TTC549 (cell line): Measurements from ENCODE around the gene ZNF282.
"Not testable (repeated sequence)": the region's sequence is repeated elsewhere in the genome, so short reads cannot be mapped to it uniquely, and the experiment has no call there.

ENCODE experiments used
- FAIRE-seq: peaks from 2 replicates; lab custom pipeline; 2012; peaks lifted over from hg19 to GRCh38; lab: Jason Lieb, UNC

The ZNF282 gene

DNA sequence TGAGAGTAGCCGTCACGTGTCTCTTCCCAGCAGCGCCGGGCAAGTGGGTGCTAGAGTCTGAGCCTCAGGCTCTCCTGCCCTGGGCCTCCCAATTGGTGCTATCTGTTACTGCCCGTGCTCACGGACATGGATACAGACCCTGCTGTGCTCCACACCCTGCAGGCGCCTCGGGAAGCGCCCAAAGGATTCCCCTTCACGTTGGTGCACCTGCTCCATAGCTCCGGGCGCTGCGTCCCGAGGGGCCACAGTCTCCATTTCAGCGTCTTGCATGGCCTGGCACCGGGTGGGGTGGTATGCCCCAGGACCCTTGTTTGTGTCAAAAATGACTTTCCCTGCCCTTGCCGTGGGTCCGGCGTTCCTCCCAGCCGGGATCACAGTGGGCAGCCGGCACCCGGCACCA is 30.3 kb downstream of the ZNF282 start:
- FAIRE-seq: no peak

DNA sequence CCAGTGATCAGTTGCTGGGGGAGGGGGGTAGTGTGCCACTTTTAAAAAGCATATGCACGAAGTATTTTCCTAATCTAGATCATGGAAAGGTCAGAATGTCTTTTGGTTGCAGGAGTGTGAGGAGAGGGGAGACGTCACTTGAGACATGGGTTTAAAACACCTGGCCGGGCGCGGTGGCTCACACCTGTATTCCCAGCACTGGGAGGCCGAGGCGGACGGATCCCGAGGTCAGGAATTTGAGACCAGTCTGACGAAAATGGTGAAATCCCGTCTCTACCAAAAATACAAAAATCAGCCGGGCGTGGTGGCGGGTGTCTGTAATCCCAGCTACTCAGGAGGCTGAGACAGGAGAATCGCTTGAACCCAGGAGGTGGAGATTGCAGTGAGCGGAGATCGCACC is 31.0 kb downstream of the ZNF282 start:
- FAIRE-seq: not testable (repeated sequence)

DNA sequence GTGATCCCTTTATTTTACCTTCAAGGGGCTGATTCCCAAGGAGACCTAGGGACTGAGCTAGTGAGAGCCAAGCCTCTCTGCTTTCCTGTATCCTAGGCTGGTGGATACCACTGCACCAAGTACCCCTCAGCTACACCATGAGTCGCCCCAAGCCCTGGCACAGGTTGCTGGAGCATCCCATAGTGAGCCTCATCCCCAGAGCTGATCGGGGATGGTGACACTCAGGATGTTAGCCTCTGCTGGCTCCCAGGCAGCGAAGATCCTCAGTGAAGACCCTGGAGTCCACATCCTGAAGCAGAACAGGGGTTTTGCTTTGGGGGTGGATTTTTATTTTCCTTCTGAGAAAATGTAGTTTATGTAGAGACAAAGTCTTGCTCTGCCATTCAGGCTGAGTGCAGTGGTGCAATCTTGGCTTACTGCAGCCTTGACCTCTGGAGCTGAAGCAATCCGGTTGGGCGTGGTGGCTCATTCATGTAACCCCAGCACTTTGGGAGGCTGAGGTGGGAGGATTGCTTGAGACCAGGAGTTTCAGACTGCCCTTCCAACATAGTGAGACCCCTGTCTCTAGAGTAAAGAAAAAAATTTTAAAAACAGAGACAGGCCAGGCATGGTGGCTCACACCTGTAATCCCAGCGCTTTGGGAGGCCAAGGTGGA is 31.6 kb downstream of the ZNF282 start:
- no peak for FAIRE-seq

DNA sequence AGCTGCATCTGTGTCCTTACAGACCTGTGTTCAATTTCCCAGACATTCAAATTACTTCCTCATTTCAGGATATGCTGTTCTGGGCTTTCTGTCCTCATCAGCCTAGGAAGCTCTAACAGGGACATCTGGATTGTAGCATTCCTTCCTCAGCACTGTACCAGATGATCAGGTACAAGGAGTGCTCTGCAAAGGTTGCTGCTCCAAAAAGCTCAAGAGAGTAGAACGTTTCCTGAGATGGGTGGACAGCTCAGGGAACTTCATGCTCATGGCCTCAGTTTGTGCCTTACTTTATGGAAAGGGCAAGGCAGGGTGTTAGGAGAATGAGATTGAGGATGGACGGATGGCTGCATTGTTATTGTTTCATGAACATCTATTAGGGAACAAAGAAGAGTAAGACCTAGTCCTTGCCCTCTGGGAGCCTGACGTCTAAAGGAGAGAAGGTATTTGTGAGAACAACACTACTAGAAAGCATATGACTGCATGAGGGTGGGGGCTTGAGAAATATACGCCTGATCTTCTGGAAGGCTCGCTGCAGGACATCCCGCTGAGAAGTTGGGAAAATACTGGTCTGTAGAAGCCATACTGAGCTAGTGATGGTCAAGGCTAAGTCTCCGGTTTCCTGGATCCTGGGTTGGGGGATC is 33.6 kb downstream of the ZNF282 start:
- no peak for FAIRE-seq

DNA sequence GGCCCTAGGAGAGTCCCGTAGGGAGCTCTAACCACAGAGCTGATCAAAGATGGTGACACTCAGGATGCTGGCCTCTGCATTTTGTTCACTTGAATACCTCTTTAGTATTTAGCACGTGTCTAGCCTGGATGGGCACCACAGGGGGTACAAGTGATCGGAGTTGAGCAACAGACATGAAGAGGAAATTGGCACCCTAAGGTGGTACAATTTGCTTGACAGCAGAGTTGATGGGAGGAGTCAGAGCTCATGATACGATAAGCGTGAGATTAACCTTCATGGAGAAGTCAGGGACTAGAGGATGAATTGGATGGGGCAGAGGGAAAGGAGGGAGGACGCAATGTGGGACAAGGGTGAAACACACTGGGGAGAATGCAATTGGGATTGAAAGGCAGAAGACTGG is 34.2 kb downstream of the ZNF282 start:
- no peak for FAIRE-seq

DNA sequence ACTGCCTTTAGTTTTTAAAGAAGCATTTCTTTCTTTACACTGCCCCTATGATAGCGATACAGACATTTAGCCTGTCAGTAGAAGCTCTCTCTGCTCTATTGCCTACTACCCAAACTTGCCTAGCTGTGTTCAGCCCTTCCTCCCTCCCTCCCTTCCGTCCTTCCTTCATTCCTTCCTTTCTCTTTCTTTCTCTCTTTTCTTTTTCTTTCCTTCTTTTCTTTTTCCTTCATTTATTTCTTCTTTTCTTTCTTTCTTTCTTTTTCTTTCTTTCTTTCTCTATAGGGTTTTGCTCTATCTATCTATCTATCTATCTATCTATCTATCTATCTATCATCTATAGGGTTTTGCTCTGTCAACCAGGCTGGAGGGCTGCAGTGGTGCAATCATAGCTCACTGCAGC is 37.0 kb downstream of the ZNF282 start:
- no peak for FAIRE-seq

DNA sequence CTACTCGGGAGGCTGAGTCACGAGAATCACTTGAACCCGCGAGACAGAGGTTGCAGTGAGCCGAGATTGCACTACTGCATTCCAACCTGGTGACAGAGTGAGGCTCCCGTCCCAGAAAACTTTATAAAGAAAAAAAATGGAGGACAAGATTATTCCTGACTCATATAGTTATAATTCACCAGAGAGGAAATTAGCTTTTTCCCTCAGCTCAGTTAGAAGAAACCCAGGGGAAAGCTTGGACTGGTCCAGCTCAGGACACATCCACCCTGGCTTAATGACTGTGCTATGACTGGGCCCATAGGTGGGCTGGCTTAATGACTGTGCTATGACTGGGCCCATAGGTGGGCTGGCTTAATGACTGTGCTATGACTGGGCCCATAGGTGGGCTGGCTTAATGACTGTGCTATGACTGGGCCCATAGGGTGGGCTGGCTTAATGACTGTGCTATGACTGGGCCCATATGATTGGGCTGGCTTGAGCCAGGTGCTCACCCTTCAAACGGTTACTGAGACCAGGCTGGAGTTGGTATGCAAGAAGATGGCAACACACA is 38.4 kb downstream of the ZNF282 start:
- not testable (repeated sequence) for FAIRE-seq

DNA sequence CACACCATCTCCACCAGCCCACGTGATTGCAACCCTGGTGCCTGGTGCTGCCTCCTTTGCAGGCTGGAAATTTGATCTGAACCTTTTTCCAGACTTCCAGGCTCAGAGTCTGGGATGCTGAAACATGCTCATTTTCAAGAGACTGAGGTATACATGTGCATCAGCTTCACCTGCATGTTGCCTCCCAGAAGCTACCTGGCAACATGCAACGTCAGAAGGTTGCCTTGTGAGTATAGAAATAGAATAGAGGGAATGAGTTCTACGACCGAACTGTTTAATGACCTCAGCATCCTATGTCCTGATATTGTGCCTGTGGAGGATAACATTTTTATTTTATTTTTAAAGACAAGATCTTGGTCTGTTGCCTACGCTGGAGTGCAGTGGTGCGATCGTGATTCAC is 42.2 kb downstream of the ZNF282 start:
- no peak for FAIRE-seq

DNA sequence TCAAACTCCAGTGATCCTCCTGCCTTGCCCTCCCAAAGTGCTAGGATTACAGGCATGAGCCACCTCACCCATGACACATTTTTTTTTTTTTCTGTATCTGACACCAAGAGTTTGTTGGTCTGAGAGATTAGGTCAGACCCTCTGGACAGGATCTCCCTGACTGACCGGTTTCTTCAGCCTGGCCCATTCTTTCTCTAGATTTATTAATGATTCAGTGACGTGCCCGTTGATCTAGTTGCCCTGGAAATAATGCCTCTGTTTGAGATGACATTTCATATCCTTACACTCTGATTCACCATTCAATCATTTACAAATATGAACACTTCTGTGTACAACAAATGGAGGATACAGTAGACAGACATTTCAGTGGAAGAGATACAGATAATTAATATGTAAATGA is 42.7 kb downstream of the ZNF282 start:
- FAIRE-seq: no peak

DNA sequence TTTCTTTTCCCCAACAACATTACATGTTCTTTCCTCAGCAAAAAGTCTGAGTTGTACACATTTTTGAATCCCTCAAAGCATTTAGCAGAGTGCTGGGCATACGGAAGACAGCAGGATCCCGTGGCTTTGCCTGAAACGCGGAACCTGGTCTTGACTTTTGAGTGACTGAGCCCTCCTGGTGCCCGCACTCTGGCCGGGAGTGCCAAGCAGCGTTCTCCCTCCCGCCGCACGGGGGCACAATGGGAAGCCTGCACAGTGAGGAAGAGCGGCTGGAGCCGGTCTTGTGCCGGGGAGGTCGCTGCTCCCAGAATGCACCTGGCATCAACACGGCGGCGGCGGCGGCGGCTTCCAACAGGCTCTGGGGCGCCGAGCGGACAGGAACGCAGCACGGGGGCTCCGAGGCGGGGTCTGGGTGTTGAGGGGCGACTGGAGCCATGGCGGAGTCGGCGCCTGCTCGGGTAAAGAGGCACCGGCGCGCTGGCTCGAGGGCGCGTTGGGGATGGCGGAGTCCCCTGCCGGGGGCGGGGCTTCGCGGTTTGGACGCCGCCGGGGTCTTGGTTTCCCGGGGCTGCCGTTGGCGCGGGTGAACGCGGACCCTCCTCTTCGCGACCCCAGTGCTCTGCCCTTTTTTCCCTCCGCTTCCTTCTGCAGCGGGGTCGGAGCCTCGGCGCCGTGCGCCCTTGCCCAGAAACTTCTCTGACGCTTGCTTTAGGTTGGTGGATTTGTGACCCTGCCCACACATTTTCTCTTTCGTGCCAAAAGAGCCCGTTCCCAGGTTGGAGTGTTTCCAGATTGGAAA is 44.2 kb downstream of the ZNF282 start, which contains the start of gene ZNF212:
Gene ZNF212 (plus strand): TSS at position 307 of the 799 bp plus-strand sequence. CDS start 128 bp downstream, at position 435.
- FAIRE-seq: no peak

DNA sequence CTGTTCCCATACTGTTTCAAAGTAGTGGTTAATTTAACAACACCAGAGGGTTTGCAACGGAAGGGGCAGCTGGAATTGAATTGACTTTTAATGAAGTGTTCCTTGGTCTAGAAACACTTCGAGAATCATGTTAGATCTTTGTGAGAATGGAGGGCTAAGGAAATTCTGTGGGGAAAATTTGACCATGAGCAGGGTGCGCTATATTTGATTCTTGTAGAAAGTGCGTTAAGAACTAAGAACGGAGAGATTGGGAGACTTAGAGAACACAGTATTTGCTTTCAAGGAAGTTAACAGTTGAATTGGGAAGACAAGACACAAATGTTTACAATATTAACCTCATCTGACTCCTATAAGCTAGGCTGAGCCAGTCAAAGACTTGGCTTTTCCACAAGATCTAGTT is 45.3 kb downstream of the ZNF282 start:
- no peak for FAIRE-seq

DNA sequence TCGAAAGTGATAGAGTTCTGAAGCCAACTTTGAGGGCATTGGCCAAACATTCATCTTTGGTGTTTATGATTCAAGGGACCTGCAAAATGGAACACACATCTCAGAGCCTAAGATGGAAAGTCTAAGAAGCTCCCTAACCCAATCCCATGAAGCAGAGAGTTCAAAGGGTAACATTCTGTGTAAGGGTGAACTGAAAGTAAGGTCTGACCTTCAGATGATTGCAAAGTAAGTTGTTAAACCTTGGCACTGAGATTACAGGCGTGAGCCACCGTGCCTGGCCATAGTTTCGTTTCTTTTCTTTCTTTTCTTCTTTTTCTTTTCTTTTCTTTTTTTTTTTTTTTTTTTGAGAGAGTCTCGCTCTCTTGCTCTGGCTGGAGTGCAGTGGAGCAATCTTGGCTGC is 46.4 kb downstream of the ZNF282 start:
- FAIRE-seq: no peak

DNA sequence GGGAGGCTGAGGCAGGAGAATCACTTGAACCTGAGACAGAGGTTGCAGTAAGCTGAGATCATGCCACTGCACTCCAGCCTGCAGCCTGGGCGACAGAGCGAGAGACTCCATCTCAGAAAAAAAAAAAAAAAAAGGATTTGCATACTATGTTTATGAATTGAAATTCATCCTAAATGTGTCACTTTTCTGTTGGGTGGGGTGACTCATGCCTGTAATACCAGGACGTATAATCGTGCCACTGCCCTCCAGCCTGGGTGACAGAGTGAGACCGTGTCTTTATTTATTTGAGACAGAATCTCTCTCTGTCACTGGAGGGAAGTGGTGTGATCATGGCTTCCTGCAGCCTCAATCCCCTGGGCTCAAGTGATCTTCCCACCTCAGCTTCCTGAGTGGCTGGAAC is 49.9 kb downstream of the ZNF282 start:
- no peak for FAIRE-seq

DNA sequence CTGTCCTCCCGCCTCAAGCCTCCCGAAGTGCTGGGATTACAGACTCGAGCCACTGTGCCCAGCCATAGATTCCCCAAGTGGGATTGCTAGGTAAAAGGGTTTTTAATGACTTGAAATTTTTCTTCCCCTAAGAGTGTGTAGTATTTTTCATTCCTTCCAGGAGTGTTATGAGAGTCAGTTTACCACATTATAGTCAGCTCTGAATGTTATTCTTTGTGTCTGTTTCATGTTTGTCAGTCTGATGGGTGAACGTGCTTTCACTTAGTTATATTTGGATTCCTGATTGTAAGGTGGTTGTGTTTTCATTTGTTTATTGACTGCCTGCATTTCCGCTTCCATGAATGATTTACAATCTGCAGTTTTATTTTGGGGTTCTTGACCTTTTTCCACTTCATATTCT is 50.4 kb downstream of the ZNF282 start:
- FAIRE-seq: no peak

DNA sequence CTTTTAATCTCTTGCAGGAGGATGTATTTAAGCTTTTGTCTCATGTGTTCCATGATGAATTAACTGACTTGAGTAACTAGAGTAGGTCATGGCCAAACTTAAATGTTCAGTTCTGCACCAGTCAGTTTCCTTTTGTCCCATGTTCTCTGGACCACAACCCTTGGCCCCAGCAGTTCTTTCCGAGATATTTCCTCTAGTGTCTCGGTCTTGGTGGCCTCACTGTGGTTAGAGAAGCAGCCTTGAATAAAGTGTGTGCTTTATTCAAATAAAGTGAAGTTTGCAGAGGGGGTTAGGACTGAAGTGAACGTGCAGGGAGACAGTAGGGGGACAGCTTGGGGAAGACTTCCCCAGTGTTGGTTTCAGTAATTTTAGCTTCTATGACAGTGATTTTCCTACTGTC is 53.4 kb downstream of the ZNF282 start:
- no peak for FAIRE-seq

DNA sequence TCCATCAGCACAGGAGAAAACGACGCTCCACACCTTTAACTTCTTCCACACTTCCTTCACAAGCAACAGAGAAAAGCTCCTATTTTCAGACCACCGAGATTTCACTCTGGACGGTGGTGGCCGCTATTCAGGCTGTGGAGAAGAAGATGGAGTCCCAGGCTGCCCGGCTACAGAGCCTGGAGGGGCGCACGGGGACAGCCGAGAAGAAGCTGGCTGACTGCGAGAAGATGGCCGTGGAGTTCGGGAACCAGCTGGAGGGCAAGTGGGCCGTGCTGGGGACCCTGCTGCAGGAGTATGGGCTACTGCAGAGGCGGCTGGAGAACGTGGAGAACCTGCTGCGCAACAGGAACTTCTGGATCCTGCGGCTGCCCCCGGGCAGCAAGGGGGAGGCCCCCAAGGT is 54.8 kb downstream of the ZNF282 start:
- FAIRE-seq: not testable (repeated sequence)

DNA sequence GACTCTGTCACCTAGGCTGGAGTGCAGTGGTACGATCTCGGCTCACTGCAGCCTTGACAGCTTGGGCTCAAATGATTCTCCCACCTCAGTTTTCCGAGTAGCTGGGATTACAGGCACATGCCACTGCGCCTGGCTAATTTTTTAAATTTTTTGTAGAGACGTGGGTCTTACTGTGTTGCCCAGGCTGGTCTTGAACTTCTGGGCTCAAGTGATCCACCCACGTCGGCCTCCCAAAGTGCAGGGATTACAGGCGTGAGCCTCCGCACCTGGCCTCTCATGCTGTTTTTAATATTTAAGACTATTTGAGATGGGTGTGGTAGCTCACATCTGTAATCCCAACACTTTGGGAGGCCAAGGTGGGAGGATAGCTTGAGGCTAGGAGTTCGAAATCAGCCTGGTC is 56.2 kb downstream of the ZNF282 start:
- not testable (repeated sequence) for FAIRE-seq

DNA sequence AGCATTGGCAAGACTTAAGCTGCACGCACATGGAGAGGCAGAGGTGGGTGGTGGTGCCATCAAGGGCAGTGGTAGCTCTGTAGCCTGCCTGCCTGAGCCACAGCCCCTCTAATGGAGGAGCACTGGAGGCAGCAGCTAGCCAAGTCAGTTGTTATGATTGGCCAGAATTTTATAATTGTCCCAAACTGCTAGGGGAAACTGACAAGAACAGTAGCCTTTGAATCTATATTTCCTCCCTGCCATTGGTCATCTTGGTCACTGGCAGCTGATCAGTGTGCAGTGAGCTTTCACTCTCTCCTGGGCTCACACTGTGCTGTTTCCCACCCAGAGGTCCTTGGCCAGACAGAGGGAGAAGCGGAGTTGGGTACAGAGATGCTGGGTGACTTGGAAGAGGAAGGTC is 57.0 kb downstream of the ZNF282 start:
- no peak for FAIRE-seq

DNA sequence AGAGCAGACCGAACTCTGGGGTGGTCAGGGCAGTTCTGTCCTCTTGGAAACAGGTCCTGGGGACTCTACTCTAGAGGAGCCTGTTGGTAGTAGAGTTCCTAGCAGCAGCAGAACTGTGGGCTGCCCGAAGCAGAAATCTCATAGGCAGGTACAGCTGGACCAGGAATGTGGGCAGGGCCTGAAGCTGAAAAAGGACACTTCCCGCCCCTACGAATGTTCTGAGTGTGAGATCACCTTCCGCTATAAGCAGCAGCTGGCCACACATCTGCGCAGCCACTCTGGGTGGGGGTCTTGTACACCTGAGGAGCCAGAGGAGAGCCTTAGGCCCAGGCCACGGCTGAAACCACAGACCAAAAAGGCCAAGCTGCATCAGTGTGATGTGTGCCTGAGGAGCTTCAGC is 58.3 kb downstream of the ZNF282 start:
- FAIRE-seq: no peak

DNA sequence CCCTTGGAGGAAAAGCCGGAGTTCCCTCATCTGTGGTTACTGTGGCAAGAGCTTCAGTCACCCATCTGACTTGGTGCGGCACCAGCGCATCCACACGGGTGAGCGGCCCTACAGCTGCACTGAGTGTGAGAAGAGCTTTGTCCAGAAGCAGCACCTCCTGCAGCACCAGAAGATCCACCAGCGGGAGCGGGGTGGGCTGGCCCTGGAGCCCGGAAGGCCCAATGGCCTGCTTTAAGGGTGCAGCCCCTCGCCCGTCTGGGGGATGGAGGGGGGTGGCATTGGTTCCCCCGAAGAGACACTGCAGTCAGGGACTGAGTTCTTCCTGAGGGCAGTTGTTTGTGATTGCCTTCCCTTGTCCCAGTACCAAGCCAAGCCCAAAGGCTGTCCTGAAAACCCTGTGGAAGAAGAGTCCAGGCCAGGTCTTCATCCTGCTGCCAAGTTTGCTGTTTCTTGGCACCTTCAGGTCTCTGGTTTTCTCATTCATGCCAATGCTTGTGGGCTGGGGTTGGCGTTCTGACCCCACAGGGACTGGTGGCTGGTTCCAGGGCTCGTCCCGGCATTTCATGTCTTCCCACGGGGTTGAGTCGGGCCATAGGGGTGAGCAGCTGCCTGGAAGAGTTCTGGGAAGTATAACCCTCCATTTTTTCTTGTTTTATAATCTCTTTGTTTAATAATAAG is 59.0 kb downstream of the ZNF282 start:
- FAIRE-seq: no peak

DNA sequence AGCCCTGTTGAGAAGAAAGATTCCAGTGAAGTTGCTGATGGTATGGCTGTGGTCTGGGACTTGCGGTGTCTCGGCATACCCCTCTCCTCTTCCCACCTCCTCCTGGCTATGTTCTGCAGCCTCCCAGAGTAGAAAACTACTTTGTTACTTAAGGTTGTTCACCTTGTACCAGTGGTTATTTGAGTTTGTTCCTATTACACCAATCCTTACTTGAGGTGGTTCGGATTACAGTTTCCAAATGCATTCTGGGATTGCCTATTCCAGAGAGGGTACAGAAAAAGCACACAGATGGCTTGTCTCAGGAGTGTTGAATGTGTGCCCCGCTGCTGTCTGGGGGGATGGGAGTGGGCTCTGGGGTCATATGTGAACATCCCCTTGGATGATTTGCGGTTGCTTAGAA is 59.8 kb downstream of the ZNF282 start:
- no peak for FAIRE-seq

DNA sequence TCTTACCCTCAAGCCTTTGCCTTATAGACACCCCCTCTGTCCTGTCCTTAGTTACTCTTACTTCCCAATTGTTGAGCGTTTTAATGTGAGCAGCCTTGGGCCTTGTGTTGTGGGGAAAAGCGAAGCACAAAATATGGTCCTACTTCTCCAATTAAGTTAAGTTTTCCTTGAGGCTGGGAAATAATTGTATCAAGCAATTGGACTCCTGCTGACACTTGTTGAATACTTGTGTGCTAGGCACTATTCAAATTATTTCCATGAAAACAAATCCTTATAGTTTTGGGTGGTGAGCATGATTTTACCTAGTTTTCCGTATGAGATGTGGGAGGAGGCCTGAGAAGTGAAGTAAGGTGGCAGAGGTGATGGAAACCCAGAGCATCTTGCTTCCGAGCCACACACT is 61.2 kb downstream of the ZNF282 start:
- FAIRE-seq: no peak

DNA sequence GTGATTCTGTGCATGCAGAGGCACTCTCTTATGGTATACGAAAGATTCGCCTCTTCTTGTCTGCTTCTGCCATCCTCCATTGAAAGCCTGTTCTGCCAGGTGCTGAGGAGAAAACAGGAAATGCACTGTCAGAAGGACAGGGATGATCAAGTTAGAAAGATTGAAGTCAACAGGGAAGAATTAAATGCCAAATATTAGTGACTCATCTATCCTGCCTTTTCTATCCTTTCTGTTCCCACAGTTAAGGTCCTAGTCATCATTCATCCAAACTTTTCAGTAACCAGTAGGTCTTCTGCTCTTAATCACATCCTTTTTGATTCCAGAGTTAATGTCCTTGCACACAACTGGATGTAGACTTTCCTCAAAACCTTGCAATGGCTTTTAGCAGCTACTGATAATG is 61.8 kb downstream of the ZNF282 start:
- no peak for FAIRE-seq
